Stromal cell of bone marrow (primary cell): ENCODE results near the gene GAGE12J.
"Not testable (repeated sequence)": the region's sequence is repeated elsewhere in the genome, so short reads cannot be mapped to it uniquely, and the experiment has no call there.

ENCODE experiments used
- DNase-seq: peaks from one replicate; pipeline ENCODE4 v3.0.0-alpha.2; 2012; ENCODE audit warnings: low read depth

Gene GAGE12J

DNA sequence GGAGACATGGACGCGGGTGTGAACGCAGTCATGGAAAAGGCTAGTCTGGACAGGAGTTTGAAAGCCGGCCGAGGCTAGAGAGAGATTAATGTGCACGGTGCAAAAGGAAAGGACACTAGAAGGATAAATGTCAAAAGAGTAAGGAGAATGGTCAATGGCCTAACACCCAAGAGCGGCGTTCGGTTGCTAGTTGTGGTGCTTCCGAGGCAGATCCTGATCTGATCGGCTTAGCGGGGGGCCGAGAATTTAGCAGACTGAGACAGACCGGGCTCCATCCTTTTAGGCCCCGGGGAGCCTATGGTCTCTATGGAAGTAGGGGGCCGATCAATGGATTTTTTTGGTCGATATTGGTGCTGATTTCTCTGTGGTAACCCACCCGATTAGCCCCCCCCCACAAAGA, 11.5 kb upstream of the GAGE12J start:
- no peak for DNase-seq

DNA sequence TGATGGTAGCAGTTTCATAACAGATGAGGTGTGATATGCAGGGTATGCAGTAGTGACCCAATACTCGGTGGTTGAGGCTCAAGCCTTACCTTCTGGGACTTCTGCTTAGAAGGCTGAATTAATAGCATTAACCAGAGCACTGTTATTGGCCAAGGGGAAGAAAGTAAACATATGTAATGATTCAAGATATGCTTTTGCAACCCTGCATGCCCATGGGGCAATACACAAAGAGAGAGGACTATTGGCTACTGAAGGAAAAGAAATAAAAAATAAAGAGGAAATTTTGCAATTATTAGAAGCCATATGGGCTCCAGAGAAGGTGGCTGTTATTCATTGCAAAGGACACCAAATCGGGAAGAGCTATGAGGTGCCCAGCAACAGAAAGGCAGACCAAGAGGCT, 9.7 kb upstream of the GAGE12J start:
- DNase-seq = no peak

GRCh38 chrX:49316085-49316484, 5.8 kb upstream of the GAGE12J start:
- no peak for DNase-seq

DNA sequence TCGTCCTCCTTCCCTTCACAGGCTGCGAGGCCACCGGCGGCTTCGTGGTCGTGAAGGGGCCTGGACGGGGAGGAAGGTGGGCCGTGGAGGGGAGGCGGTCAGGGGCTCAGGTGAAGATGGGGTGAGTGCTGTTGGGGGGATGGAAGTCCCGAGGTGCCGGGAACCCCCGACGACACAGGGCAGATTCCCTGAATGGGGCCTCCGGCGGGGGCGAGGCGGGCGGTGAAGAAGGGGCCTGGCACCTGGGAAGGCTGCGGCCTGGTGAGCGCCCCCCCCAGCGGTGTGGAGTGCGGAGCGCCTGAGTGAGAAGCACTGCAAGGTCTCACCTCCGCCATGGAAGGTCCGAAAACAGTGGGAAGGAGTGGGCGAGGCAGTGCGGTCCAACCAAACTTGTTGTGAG, 429 bp downstream of the GAGE12J start:
- DNase-seq = not testable (repeated sequence)

DNA sequence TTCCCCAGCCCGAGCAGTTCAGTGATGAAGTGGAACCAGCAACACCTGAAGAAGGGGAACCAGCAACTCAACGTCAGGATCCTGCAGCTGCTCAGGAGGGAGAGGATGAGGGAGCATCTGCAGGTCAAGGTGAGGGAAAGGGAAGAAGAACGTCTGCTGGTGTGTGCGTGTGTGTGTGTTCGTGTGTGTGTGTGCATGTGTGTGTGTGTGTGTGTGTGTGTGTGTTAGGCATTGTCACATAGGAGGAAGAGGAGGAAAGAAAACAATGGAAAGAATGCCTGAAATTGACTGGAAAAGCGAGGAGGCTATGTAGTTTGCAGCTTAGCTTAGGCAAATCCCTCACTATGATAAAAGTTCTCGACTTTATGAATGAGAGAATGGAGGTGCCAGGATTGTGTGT, 1.9 kb downstream of the GAGE12J start:
- DNase-seq = not testable (repeated sequence)

- not testable (repeated sequence) for DNase-seq
Observed at GRCh38 chrX:49330421-49330820, 8.6 kb downstream of the GAGE12J start.

GRCh38 chrX:49331282-49331681, 9.4 kb downstream of the GAGE12J start, which contains the start of gene GAGE13:
TSS of gene GAGE13 (plus strand) at chrX:49331582. CDS start at chrX:49332738, 1,156 bp downstream.
- not testable (repeated sequence) for DNase-seq

DNA sequence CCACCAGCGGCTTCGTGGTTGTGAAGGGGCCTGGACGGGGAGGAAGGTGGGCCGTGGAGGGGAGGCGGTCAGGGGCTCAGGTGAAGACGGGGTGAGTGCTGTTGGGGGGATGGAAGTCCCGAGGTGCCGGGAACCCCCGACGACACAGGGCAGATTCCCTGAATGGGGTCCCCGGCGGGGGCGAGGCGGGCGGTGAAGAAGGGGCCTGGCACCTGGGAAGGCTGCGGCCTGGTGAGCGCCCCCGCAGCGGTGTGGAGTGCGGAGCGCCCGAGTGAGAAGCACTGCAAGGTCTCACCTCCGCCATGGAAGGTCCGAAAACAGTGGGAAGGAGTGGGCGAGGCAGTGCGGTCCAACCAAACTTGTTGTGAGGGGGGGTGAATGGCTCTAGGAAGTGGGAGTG, 10.0 kb downstream of the GAGE12J start:
- DNase-seq = not testable (repeated sequence)

DNA sequence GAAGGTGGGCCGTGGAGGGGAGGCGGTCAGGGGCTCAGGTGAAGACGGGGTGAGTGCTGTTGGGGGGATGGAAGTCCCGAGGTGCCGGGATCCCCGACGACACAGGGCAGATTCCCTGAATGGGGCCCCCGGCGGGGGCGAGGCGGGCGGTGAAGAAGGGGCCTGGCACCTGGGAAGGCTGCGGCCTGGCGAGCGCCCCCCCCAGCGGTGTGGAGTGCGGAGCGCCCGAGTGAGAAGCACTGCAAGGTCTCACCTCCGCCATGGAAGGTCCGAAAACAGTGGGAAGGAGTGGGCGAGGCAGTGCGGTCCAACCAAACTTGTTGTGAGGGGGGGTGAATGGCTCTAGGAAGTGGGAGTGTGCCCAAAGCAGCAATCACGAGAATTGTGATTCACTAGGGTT, 19.6 kb downstream of the GAGE12J start:
- not testable (repeated sequence) for DNase-seq

- not testable (repeated sequence) for DNase-seq
Observed at GRCh38 chrX:49344496-49345175, 22.8 kb downstream of the GAGE12J start.

- DNase-seq = not testable (repeated sequence)
Observed at GRCh38 chrX:49345402-49345801, 23.6 kb downstream of the GAGE12J start.

- not testable (repeated sequence) for DNase-seq
Observed at GRCh38 chrX:49346150-49346549, 24.3 kb downstream of the GAGE12J start.
